ENCODE results near the gene AMOTL2.

Gene AMOTL2

GRCh38 chr3:134366928-134367811 lies 7.1 kb downstream of the AMOTL2 start:
- TF ChIP-seq SIN3A (IDR thresholded peaks at IDR 0.05; ENCODE audit: borderline replicate concordance, insufficient read depth, low read length), result no peak
- no peak for TF ChIP-seq REST (IDR thresholded peaks at IDR 0.05; ENCODE audit: insufficient read depth in 1 of 2, low read depth in 2 of 2, low read length in 2 of 2)
- no peak for TF ChIP-seq TAF1 (IDR thresholded peaks at IDR 0.05; ENCODE audit: borderline replicate concordance, insufficient read depth, low read length)
- no peak for TF ChIP-seq POLR2AphosphoS5 (IDR thresholded peaks at IDR 0.05; ENCODE audit: low read depth, low read length)
- no peak for TF ChIP-seq FOXP2 (optimal IDR thresholded peaks at IDR 0.05; ENCODE audit: borderline replicate concordance, extremely low read depth, extremely low read length, insufficient read depth)

DNA sequence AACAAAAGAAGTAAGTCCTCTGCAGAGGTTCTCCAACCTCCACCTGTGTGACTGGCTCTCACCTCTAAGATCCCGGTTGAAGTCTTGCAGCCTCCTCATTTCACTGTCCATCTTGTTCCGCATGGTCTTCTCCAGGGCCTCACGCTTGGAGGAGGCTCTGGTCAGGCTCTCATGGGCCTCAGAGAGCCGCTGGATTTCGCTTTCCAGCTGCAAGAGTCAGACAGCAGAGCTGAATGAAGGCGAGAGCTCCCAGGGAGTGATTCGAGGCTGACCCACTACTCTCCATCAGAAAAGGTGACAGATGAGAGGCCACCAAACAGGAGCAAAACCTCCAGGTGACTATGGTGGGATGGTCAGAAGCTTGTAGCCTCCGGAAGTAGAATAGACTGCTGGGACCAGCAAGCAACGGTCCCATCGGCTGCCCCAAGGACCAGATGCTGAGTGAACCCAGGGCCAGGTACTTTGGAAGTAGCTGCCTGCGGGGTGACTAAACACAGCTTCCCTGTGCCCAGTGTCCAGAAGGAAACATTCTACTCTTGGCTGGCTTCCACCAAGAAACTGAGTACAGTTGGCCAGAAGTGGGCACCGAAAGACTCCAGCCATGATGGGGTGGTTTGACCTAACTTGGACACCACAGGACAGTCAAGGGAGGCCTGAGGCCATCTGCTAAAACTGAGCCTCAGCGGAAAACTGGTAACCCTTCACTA lies 7.9 kb downstream of the AMOTL2 start:
- TF ChIP-seq POLR2AphosphoS5 (IDR thresholded peaks at IDR 0.05; ENCODE audit: low read depth, low read length) (no peak), TAF1 (IDR thresholded peaks at IDR 0.05; ENCODE audit: borderline replicate concordance, insufficient read depth, low read length) (no peak), FOXP2 (optimal IDR thresholded peaks at IDR 0.05; ENCODE audit: borderline replicate concordance, extremely low read depth, extremely low read length, insufficient read depth) (no peak), REST (IDR thresholded peaks at IDR 0.05; ENCODE audit: insufficient read depth in 1 of 2, low read depth in 2 of 2, low read length in 2 of 2) (no peak), SIN3A (IDR thresholded peaks at IDR 0.05; ENCODE audit: borderline replicate concordance, insufficient read depth, low read length) (no peak)

- TF ChIP-seq SIN3A (IDR thresholded peaks at IDR 0.05; ENCODE audit: borderline replicate concordance, insufficient read depth, low read length), result no peak
- no peak for TF ChIP-seq FOXP2 (optimal IDR thresholded peaks at IDR 0.05; ENCODE audit: borderline replicate concordance, extremely low read depth, extremely low read length, insufficient read depth)
- no peak for TF ChIP-seq TAF1 (IDR thresholded peaks at IDR 0.05; ENCODE audit: borderline replicate concordance, insufficient read depth, low read length)
- no peak for TF ChIP-seq POLR2AphosphoS5 (IDR thresholded peaks at IDR 0.05; ENCODE audit: low read depth, low read length)
- TF ChIP-seq REST (IDR thresholded peaks at IDR 0.05; ENCODE audit: insufficient read depth in 1 of 2, low read depth in 2 of 2, low read length in 2 of 2), result no peak
These were observed 8.5 kb downstream of the AMOTL2 start for GRCh38 chr3:134365766-134366065.

GRCh38 chr3:134364936-134365765 lies 9.1 kb downstream of the AMOTL2 start:
- TF ChIP-seq POLR2AphosphoS5 (IDR thresholded peaks at IDR 0.05; ENCODE audit: low read depth, low read length), result no peak
- TF ChIP-seq TAF1 (IDR thresholded peaks at IDR 0.05; ENCODE audit: borderline replicate concordance, insufficient read depth, low read length), result no peak
- TF ChIP-seq REST (IDR thresholded peaks at IDR 0.05; ENCODE audit: insufficient read depth in 1 of 2, low read depth in 2 of 2, low read length in 2 of 2), result no peak
- TF ChIP-seq FOXP2 (optimal IDR thresholded peaks at IDR 0.05; ENCODE audit: borderline replicate concordance, extremely low read depth, extremely low read length, insufficient read depth), result no peak
- TF ChIP-seq SIN3A (IDR thresholded peaks at IDR 0.05; ENCODE audit: borderline replicate concordance, insufficient read depth, low read length), result no peak

Data from PFSK-1 (cell line).